Tibial artery (tissue), 4 donors: Measurements from ENCODE around the gene KAZN.

Experiments
- DNase-seq, 2 donors: peaks; one replicate each; pipeline ENCODE4 v3.0.0-alpha.2; 2019
- H3K27ac ChIP-seq, 2 donors: fragments of 200-600 bp; sonication (generic) in 1 of 2; 1 replicate in 1 of 2; 2 replicates in 1 of 2; pipeline ENCODE4 v1.5.1; 2018 to 2019; ENCODE audit warnings: mild to moderate bottlenecking in 1 of 2
- H3K27me3 ChIP-seq, 2 donors: fragments of 200-600 bp; sonication (generic) in 1 of 2; one replicate each; pipeline versions ENCODE4 v1.5.1 to v1.6.0; 2016 to 2019
- H3K36me3 ChIP-seq, 3 donors: fragments of 200-600 bp; sonication (generic) in 2 of 3; one replicate each; pipeline ENCODE4 v1.5.1; 2016 to 2019; ENCODE audit warnings: mild to moderate bottlenecking in 2 of 3
- H3K4me1 ChIP-seq, 4 donors: fragments of 200-600 bp; sonication (generic) in 2 of 4; 1 replicate in 3 of 4; 2 replicates in 1 of 4; pipeline ENCODE4 v1.5.1; 2016 to 2019
- H3K4me3 ChIP-seq, 2 donors: fragments of 200-600 bp; sonication (generic) in 1 of 2; 1 replicate in 1 of 2; 2 replicates in 1 of 2; pipeline ENCODE4 v1.5.1; 2018 to 2019; ENCODE audit warnings: mild to moderate bottlenecking in 2 of 2
- H3K9me3 ChIP-seq, 3 donors: fragments of 200-600 bp; sonication (generic) in 1 of 3; one replicate each; pipeline ENCODE4 v1.5.1; 2016 to 2019
- CTCF ChIP-seq, 2 experiments: fragments of 200-600 bp in 1 of 2; fragments of 450-650 bp in 1 of 2; IDR thresholded peaks; one replicate each; pipeline ENCODE4 v1.5.1; 2017 to 2019; ENCODE audit warnings: antibody characterized with exemption in 2 of 2, mild to moderate bottlenecking in 1 of 2, moderate library complexity in 1 of 2
- intact Hi-C: fragments of 100-400 bp; cut with DNase I; formaldehyde crosslinking; loops from one replicate; pipeline ENCODE4 v1.15.0; 2023; ENCODE audit warnings: low total_unique reads

Gene KAZN

GRCh38 chr1:14590411-14591180, 7.9 kb upstream of the KAZN start:
- Histone ChIP-seq H3K27me3 (peaks cover 0 to 21% of the 10 kb centered on the region in 2 donors), H3K27ac (no peak overlapping the region), H3K36me3 (no peaks in the 10 kb centered on the region), H3K9me3 (no peaks in the 10 kb centered on the region), H3K4me3 (no peak overlapping the region), H3K4me1 (no peaks in the 10 kb centered on the region)
- intact Hi-C loops = no loop called here
- no peak for DNase-seq
- no peak for TF ChIP-seq CTCF (IDR thresholded peaks at IDR 0.05)

- intact Hi-C loops = no loop called here
- Histone ChIP-seq H3K27me3 (peaks cover 0 to 25% of the 10 kb centered on the region in 2 donors), H3K27ac (no peak overlapping the region), H3K4me3 (no peak overlapping the region), H3K36me3 (no peaks in the 10 kb centered on the region), H3K9me3 (no peaks in the 10 kb centered on the region), H3K4me1 (no peaks in the 10 kb centered on the region)
- no peak for DNase-seq
- no peak for TF ChIP-seq CTCF (IDR thresholded peaks at IDR 0.05)
These were observed 6.9 kb upstream of the KAZN start for GRCh38 chr1:14591600-14591999.

GRCh38 chr1:14592004-14592631, 6.4 kb upstream of the KAZN start:
- intact Hi-C loops = no loop called here
- H3K9me3 ChIP-seq = no peaks in the 10 kb centered on the region
- no peak for DNase-seq
- H3K36me3 ChIP-seq = no peaks in the 10 kb centered on the region
- peaks cover 0 to 28% of the 10 kb centered on the region in 2 donors for H3K27me3 ChIP-seq
- TF ChIP-seq CTCF (IDR thresholded peaks at IDR 0.05) = no peak
- no peak overlapping the region for H3K4me3 ChIP-seq
- no peak overlapping the region for H3K27ac ChIP-seq
- no peaks in the 10 kb centered on the region for H3K4me1 ChIP-seq

GRCh38 chr1:14593302-14593701, 5.2 kb upstream of the KAZN start:
- no peak overlapping the region for H3K27ac ChIP-seq
- peaks cover 0 to 36% of the 10 kb centered on the region in 2 donors for H3K27me3 ChIP-seq
- no peak for DNase-seq
- no peaks in the 10 kb centered on the region for H3K9me3 ChIP-seq
- intact Hi-C loops = no loop called here
- no peaks in the 10 kb centered on the region for H3K36me3 ChIP-seq
- peaks cover 0 to 8% (median 6%) of the 10 kb centered on the region in 4 donors for H3K4me1 ChIP-seq
- no peak overlapping the region for H3K4me3 ChIP-seq
- TF ChIP-seq CTCF (IDR thresholded peaks at IDR 0.05) = no peak

GRCh38 chr1:14594045-14594444, 4.4 kb upstream of the KAZN start:
- H3K4me3 ChIP-seq = no peak overlapping the region
- no peaks in the 10 kb centered on the region for H3K36me3 ChIP-seq
- TF ChIP-seq CTCF (IDR thresholded peaks at IDR 0.05) = no peak
- H3K9me3 ChIP-seq = no peaks in the 10 kb centered on the region
- no peak for DNase-seq
- no peak overlapping the region for H3K27ac ChIP-seq
- peaks cover 0 to 16% (median 13%) of the 10 kb centered on the region in 4 donors for H3K4me1 ChIP-seq
- peaks cover 0 to 43% of the 10 kb centered on the region in 2 donors for H3K27me3 ChIP-seq
- intact Hi-C loops = no loop called here
